Activated CD8-positive, alpha-beta T cell treated with anti-CD3 and anti-CD28 coated beads for 36 hours (primary cell): ENCODE results near the gene ZNF286A. TPM values are rescaled to one million over a fixed set of nuclear protein-coding genes. Genes with fewer than 3 reads are reported as not detected.
A peak's percentile ranks its signal among the peaks of the same experiment; 100 is the strongest.
"Not testable (repeated sequence)": the region's sequence is repeated elsewhere in the genome, so short reads cannot be mapped to it uniquely, and the experiment has no call there.

Experiments
- ATAC-seq: fragments of 200-7000 bp; cut with Tn5 transposase; one replicate; pipeline ENCODE4 v1.10.0; 2021; ENCODE audit warnings: mild to moderate bottlenecking, moderate library complexity
- CTCF ChIA-PET: fragments of 350-600 bp; sonication (Branson Sonifier 250); formaldehyde crosslinking; loops from one replicate; lab custom pipeline; 2021; ENCODE audit warnings: antibody characterized with exemption; lab: Charles Lee
- POLR2A ChIA-PET: fragments of 350-600 bp; sonication (Branson Sonifier 250); formaldehyde crosslinking; loops from one replicate; lab custom pipeline; 2021; ENCODE audit warnings: antibody characterized with exemption; lab: Charles Lee
- DNase-seq: peaks from one replicate; pipeline ENCODE4 v3.0.0-alpha.2; 2020
- H3K27ac Mint-ChIP-seq: one replicate; pipeline ENCODE4 v1.8.0; 2021; ENCODE audit warnings: mild to moderate bottlenecking, mixed read lengths
- H3K27me3 Mint-ChIP-seq: one replicate; pipeline ENCODE4 v1.8.0; 2021; ENCODE audit warnings: mixed read lengths
- H3K36me3 Mint-ChIP-seq: one replicate; pipeline ENCODE4 v1.8.0; 2021; ENCODE audit warnings: low read depth, mixed read lengths
- H3K4me1 Mint-ChIP-seq: one replicate; pipeline ENCODE4 v1.8.0; 2021; ENCODE audit warnings: low read depth, mixed read lengths
- H3K4me3 Mint-ChIP-seq: one replicate; pipeline ENCODE4 v1.8.0; 2021; ENCODE audit warnings: mild to moderate bottlenecking, moderate library complexity, mixed read lengths
- H3K9me3 Mint-ChIP-seq: one replicate; pipeline ENCODE4 v1.8.0; 2021; ENCODE audit warnings: mixed read lengths
- CTCF ChIP-seq: fragments of 200-600 bp; IDR thresholded peaks from one replicate; pipeline ENCODE4 v1.8.0; 2022; ENCODE audit warnings: antibody characterized with exemption, mild to moderate bottlenecking
- intact Hi-C: fragments of 100-400 bp; cut with micrococcal nuclease; formaldehyde crosslinking; loops from one replicate; pipeline ENCODE4 v1.10.0; 2022
- total RNA-seq, 2 experiments: library from RNA; stranded (reverse); gene quantifications; one replicate each; pipeline ENCODE4 v1.2.3, GENCODE V29; 2021

The ZNF286A gene
- 10 to 100 TPM; 39.8 to 44.7 TPM for total RNA-seq

- peak; percentile 96 for ATAC-seq
- Mint-ChIP-seq H3K36me3 (peaks cover 26% of the 10 kb centered on the region), H3K27ac (peak within 1 kb of the TSS; percentile 78), H3K4me3 (peak within 1 kb of the TSS; percentile 79)
- H3K9me3 Mint-ChIP-seq, H3K27me3 Mint-ChIP-seq, POLR2A ChIA-PET, H3K4me1 Mint-ChIP-seq, CTCF ChIA-PET, intact Hi-C loops: not testable (repeated sequence)
- DNase-seq = peak; percentile 97
These were observed at the start of gene ZNF286A for GRCh38 chr17:15699413-15699924. Gene ZNF286A (plus strand): TSS chr17:15699752. CDS start chr17:15700330, 578 bp downstream.

- Mint-ChIP-seq H3K27ac (no peak overlapping the region), H3K9me3 (no peaks in the 10 kb centered on the region), H3K4me3 (no peak overlapping the region), H3K27me3 (no peaks in the 10 kb centered on the region), H3K4me1 (peaks cover 11% of the 10 kb centered on the region), H3K36me3 (peaks cover 1% of the 10 kb centered on the region)
- ATAC-seq (no peak), DNase-seq (no peak)
- CTCF ChIA-PET = no interaction called here
- POLR2A ChIA-PET = interaction anchor here (0.6 kb wide), 1 partner anchor 675 kb away, joined by 3 read pairs; no protein-coding TSS in a partner anchor
- intact Hi-C loops = no loop called here
- TF ChIP-seq CTCF = no peak
These were observed 49.6 kb upstream of the ZNF286A start for GRCh38 chr17:15649861-15650421.

GRCh38 chr17:15650741-15651582, 48.6 kb upstream of the ZNF286A start:
- H3K27me3 Mint-ChIP-seq = no peaks in the 10 kb centered on the region
- no peak overlapping the region for H3K4me3 Mint-ChIP-seq
- peaks cover 7% of the 10 kb centered on the region for H3K4me1 Mint-ChIP-seq
- H3K36me3 Mint-ChIP-seq = peaks cover 1% of the 10 kb centered on the region
- no peaks in the 10 kb centered on the region for H3K9me3 Mint-ChIP-seq
- POLR2A ChIA-PET = interaction anchor here (0.6 kb wide), 1 partner anchor 676 kb away, joined by 3 read pairs; no protein-coding TSS in a partner anchor
- no peak for TF ChIP-seq CTCF
- DNase-seq = no peak
- ATAC-seq = no peak
- intact Hi-C loops = no loop called here
- CTCF ChIA-PET = no interaction called here
- no peak overlapping the region for H3K27ac Mint-ChIP-seq

- intact Hi-C loops = no loop called here
- H3K9me3 Mint-ChIP-seq = no peaks in the 10 kb centered on the region
- no peaks in the 10 kb centered on the region for H3K27me3 Mint-ChIP-seq
- peak; percentile 52 for DNase-seq
- no peak overlapping the region for H3K27ac Mint-ChIP-seq
- ChIA-PET CTCF (no interaction called here), POLR2A (no interaction called here)
- peaks cover 7% of the 10 kb centered on the region for H3K4me1 Mint-ChIP-seq
- TF ChIP-seq CTCF = no peak
- peaks cover 6% of the 10 kb centered on the region for H3K36me3 Mint-ChIP-seq
- peak; percentile 79 for ATAC-seq
- H3K4me3 Mint-ChIP-seq = no peak overlapping the region
These were observed 47.9 kb upstream of the ZNF286A start for GRCh38 chr17:15651583-15652110.

GRCh38 chr17:15652960-15653359, 46.6 kb upstream of the ZNF286A start:
- intact Hi-C loops = no loop called here
- no peak for TF ChIP-seq CTCF
- ATAC-seq (no peak), DNase-seq (no peak)
- CTCF ChIA-PET = no interaction called here
- Mint-ChIP-seq H3K4me1 (peaks cover 7% of the 10 kb centered on the region), H3K4me3 (no peak overlapping the region), H3K36me3 (peaks cover 9% of the 10 kb centered on the region), H3K27me3 (no peaks in the 10 kb centered on the region), H3K9me3 (no peaks in the 10 kb centered on the region), H3K27ac (no peak overlapping the region)
- POLR2A ChIA-PET = no interaction called here

GRCh38 chr17:15654401-15654800, 45.2 kb upstream of the ZNF286A start:
- H3K36me3 Mint-ChIP-seq = peaks cover 16% of the 10 kb centered on the region
- H3K27me3 Mint-ChIP-seq, H3K4me1 Mint-ChIP-seq, intact Hi-C loops, H3K9me3 Mint-ChIP-seq, DNase-seq, POLR2A ChIA-PET, CTCF ChIA-PET, ATAC-seq, H3K27ac Mint-ChIP-seq, H3K4me3 Mint-ChIP-seq: not testable (repeated sequence)
